Measurements from ENCODE around the gene CARD11. TPM values are rescaled to one million over a fixed set of nuclear protein-coding genes. Genes with fewer than 3 reads are reported as not detected.
A peak's percentile ranks its signal among the peaks of the same experiment; 100 is the strongest.

The CARD11 gene
- total and polyA plus RNA-seq, 8 donors, result 2.7 to 8.1 (median 3.9) TPM

GRCh38 chr7:2965745-2966270 lies 77.9 kb downstream of the CARD11 start:
- no peaks in the 10 kb centered on the region for H3K4me1 ChIP-seq
- H3K27ac ChIP-seq, result no peak overlapping the region
- H3K9me3 ChIP-seq, result peaks cover 0 to 18% of the 10 kb centered on the region in 2 donors
- intact Hi-C loops (cut with DNase I), result no loop called here
- no peak overlapping the region for H3K4me3 ChIP-seq
- no peak for ATAC-seq
- H3K27me3 ChIP-seq, result no peaks in the 10 kb centered on the region
- TF ChIP-seq CTCF (IDR thresholded peaks at IDR 0.05), result no peak
- no peaks in the 10 kb centered on the region for H3K36me3 ChIP-seq
- DNase-seq, result no peak

- intact Hi-C loops (cut with DNase I), result no loop called here
- no peak for TF ChIP-seq CTCF (IDR thresholded peaks at IDR 0.05)
- no peak for ATAC-seq
These were observed 78.4 kb downstream of the CARD11 start for GRCh38 chr7:2965301-2965700.

GRCh38 chr7:2964208-2964607 lies 79.5 kb downstream of the CARD11 start:
- H3K9me3 ChIP-seq, result peaks cover 0 to 18% of the 10 kb centered on the region in 2 donors
- intact Hi-C loops (cut with DNase I), result no loop called here
- no peaks in the 10 kb centered on the region for H3K4me1 ChIP-seq
- H3K27ac ChIP-seq, result no peak overlapping the region
- no peaks in the 10 kb centered on the region for H3K36me3 ChIP-seq
- ATAC-seq, result no peak
- peaks cover 0 to 2% of the 10 kb centered on the region in 2 donors for H3K27me3 ChIP-seq
- no peak for TF ChIP-seq CTCF (IDR thresholded peaks at IDR 0.05)
- no peak for DNase-seq
- H3K4me3 ChIP-seq, result no peak overlapping the region

More at GRCh38 chr7:2965301-2965700, 78.4 kb downstream of the CARD11 start:
- H3K4me3 ChIP-seq, result no peak overlapping the region
- H3K4me1 ChIP-seq, result no peaks in the 10 kb centered on the region
- no peak for DNase-seq
- H3K36me3 ChIP-seq, result no peaks in the 10 kb centered on the region
- peaks cover 0 to 18% of the 10 kb centered on the region in 2 donors for H3K9me3 ChIP-seq
- no peaks in the 10 kb centered on the region for H3K27me3 ChIP-seq
- no peak overlapping the region for H3K27ac ChIP-seq

GRCh38 chr7:2962865-2963264 lies 80.8 kb downstream of the CARD11 start:
- no peaks in the 10 kb centered on the region for H3K4me1 ChIP-seq
- no peak for TF ChIP-seq CTCF (IDR thresholded peaks at IDR 0.05)
- H3K27ac ChIP-seq, result no peak overlapping the region
- H3K4me3 ChIP-seq, result no peak overlapping the region
- ATAC-seq (no peak), DNase-seq (peak in 1 of 4 donors; percentile 18)
- intact Hi-C loops (cut with DNase I), result no loop called here
- H3K36me3 ChIP-seq, result no peaks in the 10 kb centered on the region
- H3K27me3 ChIP-seq, result peaks cover 0 to 11% of the 10 kb centered on the region in 2 donors
- peaks cover 0 to 18% of the 10 kb centered on the region in 2 donors for H3K9me3 ChIP-seq

- peaks cover 0 to 24% of the 10 kb centered on the region in 2 donors for H3K27me3 ChIP-seq
- DNase-seq, result peak in 2 of 4 donors; percentile 4 to 55
- intact Hi-C loops (cut with DNase I), result no loop called here
These were observed 83.7 kb downstream of the CARD11 start for GRCh38 chr7:2959828-2960599.

More at GRCh38 chr7:2959828-2960599, 83.7 kb downstream of the CARD11 start:
- no peak overlapping the region for H3K27ac ChIP-seq
- no peak for TF ChIP-seq CTCF (IDR thresholded peaks at IDR 0.05)
- peaks cover 0 to 4% of the 10 kb centered on the region in 2 donors for H3K4me1 ChIP-seq
- H3K36me3 ChIP-seq, result no peaks in the 10 kb centered on the region
- no peak overlapping the region for H3K4me3 ChIP-seq
- no peaks in the 10 kb centered on the region for H3K9me3 ChIP-seq
- ATAC-seq, result no peak

All from left lung (tissue), 10 donors.